Neural cell (in vitro differentiated cells): ENCODE data around the gene CYP11A1. TPM values are rescaled to one million over a fixed set of nuclear protein-coding genes. Genes with fewer than 3 reads are reported as not detected.

ENCODE experiments used
- H2AFZ ChIP-seq: fragments of 200-600, 300-800 bp; sonication (generic), shearing (Covaris generic); 2 replicates; pipeline ENCODE4 v1.6.0; 2014; ENCODE audit warnings: low read depth, mild to moderate bottlenecking, antibody characterized with exemption, low read length, moderate library complexity
- H3F3A ChIP-seq: fragments of 200-600 bp; shearing (Covaris generic); 2 replicates; pipeline ENCODE4 v1.6.1; 2016; ENCODE audit warnings: mild to moderate bottlenecking, moderate library complexity, mixed read lengths, antibody characterized with exemption, low read length; ENCODE audit not compliant: insufficient read depth, poor library complexity, severe bottlenecking
- H3K27ac ChIP-seq: fragments of 200-600, 300-800 bp; sonication (generic), shearing (Covaris generic); 2 replicates; pipeline ENCODE4 v1.5.1; 2014; ENCODE audit warnings: mild to moderate bottlenecking, low read length, moderate library complexity
- H3K27me3 ChIP-seq: fragments of 300-800, 200-600 bp; sonication (generic), shearing (Covaris generic); 2 replicates; pipeline ENCODE4 v1.6.0; 2014; ENCODE audit warnings: mild to moderate bottlenecking, low read depth, low read length, moderate library complexity; ENCODE audit not compliant: insufficient read depth
- H3K36me3 ChIP-seq: fragments of 300-800, 200-600 bp; sonication (generic), shearing (Covaris generic); 2 replicates; pipeline ENCODE4 v1.5.1; 2014; ENCODE audit warnings: mild to moderate bottlenecking, antibody characterized with exemption, low read length, moderate library complexity; ENCODE audit not compliant: insufficient read depth
- H3K4me2 ChIP-seq: fragments of 300-800, 200-600 bp; sonication (generic), shearing (Covaris generic); 2 replicates; pipeline ENCODE4 v1.6.0; 2014; ENCODE audit warnings: mild to moderate bottlenecking, low read length
- H3K4me3 ChIP-seq: fragments of 300-800, 200-600 bp; sonication (generic), shearing (Covaris generic); 2 replicates; pipeline ENCODE4 v1.5.1; 2014; ENCODE audit warnings: mild to moderate bottlenecking, low read length, moderate library complexity
- H3K79me2 ChIP-seq: fragments of 200-600 bp; shearing (Covaris generic); replicated peaks from 2 replicates; pipeline ENCODE4 v1.6.0; 2014; ENCODE audit warnings: mild to moderate bottlenecking, low read length, moderate library complexity; ENCODE audit not compliant: insufficient read depth
- H3K9ac ChIP-seq: fragments of 300-800, 200-600 bp; sonication (generic), shearing (Covaris generic); 2 replicates; pipeline ENCODE4 v1.6.1; 2016; ENCODE audit warnings: mild to moderate bottlenecking, low read length, mixed read lengths
- H3K9me2 ChIP-seq: fragments of 200-600 bp; shearing (Covaris generic); 2 replicates; pipeline ENCODE4 v1.6.1; 2016; ENCODE audit warnings: mild to moderate bottlenecking, low read length, mixed read lengths; ENCODE audit not compliant: insufficient read depth
- H3K9me3 ChIP-seq: fragments of 200-600, 300-800 bp; sonication (generic), shearing (Covaris generic); 2 replicates; pipeline ENCODE4 v1.6.1; 2016; ENCODE audit warnings: mild to moderate bottlenecking, mixed run types, low read length, moderate library complexity, mixed read lengths
- H4K20me1 ChIP-seq: fragments of 200-600 bp; shearing (Covaris generic); 2 replicates; pipeline ENCODE4 v1.6.1; 2016; ENCODE audit warnings: mild to moderate bottlenecking, mixed run types; ENCODE audit not compliant: insufficient read depth
- CTCF ChIP-seq: fragments of 450-650 bp; IDR thresholded peaks from 2 replicates; pipeline ENCODE4 v1.5.1; 2014; ENCODE audit warnings: antibody characterized with exemption, mild to moderate bottlenecking, moderate library complexity; ENCODE audit not compliant: poor library complexity, severe bottlenecking
- EP300 ChIP-seq: fragments of 450-650 bp; conservative IDR thresholded peaks from 2 replicates; pipeline ENCODE4 v1.6.1; 2014; ENCODE audit warnings: antibody characterized with exemption, mild to moderate bottlenecking, moderate library complexity; ENCODE audit not compliant: poor library complexity, severe bottlenecking
- EZH2 ChIP-seq: fragments of 200-600, 300-800 bp; shearing (Covaris generic), sonication (generic); IDR thresholded peaks from 2 replicates; pipeline ENCODE4 v1.6.1; 2014; ENCODE audit warnings: antibody characterized with exemption, low read length, borderline replicate concordance, mild to moderate bottlenecking; ENCODE audit not compliant: insufficient read depth, poor library complexity, severe bottlenecking
- MXI1 ChIP-seq: fragments of 450-650 bp; conservative IDR thresholded peaks from 2 replicates; pipeline ENCODE4 v1.6.1; 2014; ENCODE audit warnings: antibody characterized with exemption, mild to moderate bottlenecking; ENCODE audit not compliant: poor library complexity, severe bottlenecking
- POLR2AphosphoS5 ChIP-seq: IDR thresholded peaks from 2 replicates; pipeline ENCODE4 v1.6.1; 2012
- RAD21 ChIP-seq: fragments of 450-650 bp; conservative IDR thresholded peaks from 2 replicates; pipeline ENCODE4 v1.6.1; 2014; ENCODE audit warnings: antibody characterized with exemption, mild to moderate bottlenecking, moderate library complexity
- REST ChIP-seq: IDR thresholded peaks from 2 replicates; pipeline ENCODE4 v1.6.1; 2012; ENCODE audit warnings: borderline replicate concordance
- SMC3 ChIP-seq: fragments of 450-650 bp; conservative IDR thresholded peaks from 2 replicates; pipeline ENCODE4 v1.6.1; 2014; ENCODE audit warnings: antibody characterized with exemption, mild to moderate bottlenecking, moderate library complexity; ENCODE audit not compliant: poor library complexity
- TAF1 ChIP-seq: IDR thresholded peaks from 2 replicates; pipeline ENCODE4 v1.6.1; 2012; ENCODE audit warnings: low read depth
- polyA plus RNA-seq: library from polyadenylated mRNA; depleted of rRNA; stranded (reverse); fragments of >200 nt; gene quantifications from 2 replicates; pipeline ENCODE4 v1.2.3, GENCODE V29; 2014

Gene CYP11A1
- polyA plus RNA-seq, 1 donor from 2014 or later = not detected

- TF ChIP-seq REST (no peak), TAF1 (no peak), CTCF (no peak)
- no peaks in the 10 kb centered on the region for H3K27me3 ChIP-seq
- H3K9me2 ChIP-seq = no peaks in the 10 kb centered on the region
- no peaks in the 10 kb centered on the region for H4K20me1 ChIP-seq
- H3K4me2 ChIP-seq = no peak overlapping the region
- H3K27ac ChIP-seq = no peak overlapping the region
- no peak overlapping the region for H3K9ac ChIP-seq
- H3F3A ChIP-seq = no peaks in the 10 kb centered on the region
- H3K4me3 ChIP-seq = no peak overlapping the region
- H3K9me3 ChIP-seq = peaks cover 4% of the 10 kb centered on the region
- H3K36me3 ChIP-seq = no peaks in the 10 kb centered on the region
- H2AFZ ChIP-seq = no peak overlapping the region
- no peaks in the 10 kb centered on the region for H3K79me2 ChIP-seq
Observed at GRCh38 chr15:74333662-74334061, 33.8 kb downstream of the CYP11A1 start.

DNA sequence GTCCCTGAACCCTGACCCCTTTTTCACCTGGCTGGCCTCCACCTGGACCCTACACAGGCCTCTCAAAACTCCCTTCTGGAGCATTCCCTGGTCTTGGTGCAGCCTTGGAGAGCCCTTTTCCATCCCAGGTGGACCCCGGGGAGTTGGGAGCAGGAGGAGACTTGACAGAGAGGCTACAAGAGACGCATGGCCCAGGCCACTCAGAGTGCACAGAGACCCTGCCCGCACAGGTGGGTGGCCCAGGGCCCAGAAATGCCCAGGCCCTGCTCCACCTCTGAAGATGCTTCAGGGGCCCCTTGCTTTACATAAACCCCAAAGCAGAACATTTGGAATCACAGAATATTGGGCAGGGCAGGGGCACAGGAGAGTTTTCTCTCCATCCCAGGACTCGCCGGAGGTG is 34.4 kb downstream of the CYP11A1 start:
- TF ChIP-seq EZH2 = no peak
- no peak for TF ChIP-seq TAF1
- TF ChIP-seq REST = no peak
- TF ChIP-seq SMC3 = no peak
- no peak for TF ChIP-seq POLR2AphosphoS5
- no peak for TF ChIP-seq CTCF
- no peak for TF ChIP-seq RAD21
- TF ChIP-seq MXI1 = no peak
- no peak for TF ChIP-seq EP300

More for the DNA sequence above, 34.4 kb downstream of the CYP11A1 start:
- Histone ChIP-seq H3K36me3 (no peaks in the 10 kb centered on the region), H3K79me2 (no peaks in the 10 kb centered on the region), H2AFZ (no peak overlapping the region), H3K9ac (no peak overlapping the region), H3K27ac (no peak overlapping the region), H3K9me3 (peaks cover 4% of the 10 kb centered on the region), H3K4me2 (no peak overlapping the region), H3K27me3 (no peaks in the 10 kb centered on the region), H3K9me2 (no peaks in the 10 kb centered on the region), H3K4me3 (no peak overlapping the region), H4K20me1 (no peaks in the 10 kb centered on the region), H3F3A (no peaks in the 10 kb centered on the region)
